ENCODE data around the gene CGGBP1.
A peak's percentile ranks its signal among the peaks of the same experiment; 100 is the strongest.
"Not testable (repeated sequence)": the region's sequence is repeated elsewhere in the genome, so short reads cannot be mapped to it uniquely, and the experiment has no call there.

The CGGBP1 gene

DNA sequence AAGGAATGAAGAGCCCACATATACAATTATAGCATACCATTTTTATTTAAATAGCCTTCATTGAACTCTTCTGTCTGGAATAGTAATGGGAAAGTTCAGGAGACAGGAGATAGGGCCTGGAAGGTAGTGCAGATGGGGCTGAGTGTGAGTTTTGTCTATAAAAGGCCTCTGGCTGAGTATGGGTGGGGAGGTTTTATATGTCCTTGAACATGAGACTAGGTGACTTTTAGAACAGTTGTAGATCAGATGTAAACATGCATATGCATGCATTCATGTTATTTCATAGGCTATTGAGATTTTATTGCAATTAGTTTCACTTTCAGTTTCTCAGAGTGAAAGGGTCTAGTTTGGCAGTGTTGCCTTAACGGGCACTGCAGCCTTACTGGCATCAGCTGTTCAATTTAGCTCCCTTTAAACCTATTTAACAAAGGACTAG, 27.1 kb downstream of the CGGBP1 start:
- TF ChIP-seq, protein P1, sequence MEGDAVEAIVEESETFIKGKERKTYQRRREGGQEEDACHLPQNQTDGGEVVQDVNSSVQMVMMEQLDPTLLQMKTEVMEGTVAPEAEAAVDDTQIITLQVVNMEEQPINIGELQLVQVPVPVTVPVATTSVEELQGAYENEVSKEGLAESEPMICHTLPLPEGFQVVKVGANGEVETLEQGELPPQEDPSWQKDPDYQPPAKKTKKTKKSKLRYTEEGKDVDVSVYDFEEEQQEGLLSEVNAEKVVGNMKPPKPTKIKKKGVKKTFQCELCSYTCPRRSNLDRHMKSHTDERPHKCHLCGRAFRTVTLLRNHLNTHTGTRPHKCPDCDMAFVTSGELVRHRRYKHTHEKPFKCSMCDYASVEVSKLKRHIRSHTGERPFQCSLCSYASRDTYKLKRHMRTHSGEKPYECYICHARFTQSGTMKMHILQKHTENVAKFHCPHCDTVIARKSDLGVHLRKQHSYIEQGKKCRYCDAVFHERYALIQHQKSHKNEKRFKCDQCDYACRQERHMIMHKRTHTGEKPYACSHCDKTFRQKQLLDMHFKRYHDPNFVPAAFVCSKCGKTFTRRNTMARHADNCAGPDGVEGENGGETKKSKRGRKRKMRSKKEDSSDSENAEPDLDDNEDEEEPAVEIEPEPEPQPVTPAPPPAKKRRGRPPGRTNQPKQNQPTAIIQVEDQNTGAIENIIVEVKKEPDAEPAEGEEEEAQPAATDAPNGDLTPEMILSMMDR (IDR thresholded peaks at IDR 0.05; ENCODE audit: insufficient read depth, low read depth, low read length, missing control alignments), result no peak
- peak; percentile 53 for DNase-seq (ENCODE audit: low read depth)
- peak overlapping the region; percentile 39 for H3K4me3 ChIP-seq (ENCODE audit: low read depth, low read length)

DNA sequence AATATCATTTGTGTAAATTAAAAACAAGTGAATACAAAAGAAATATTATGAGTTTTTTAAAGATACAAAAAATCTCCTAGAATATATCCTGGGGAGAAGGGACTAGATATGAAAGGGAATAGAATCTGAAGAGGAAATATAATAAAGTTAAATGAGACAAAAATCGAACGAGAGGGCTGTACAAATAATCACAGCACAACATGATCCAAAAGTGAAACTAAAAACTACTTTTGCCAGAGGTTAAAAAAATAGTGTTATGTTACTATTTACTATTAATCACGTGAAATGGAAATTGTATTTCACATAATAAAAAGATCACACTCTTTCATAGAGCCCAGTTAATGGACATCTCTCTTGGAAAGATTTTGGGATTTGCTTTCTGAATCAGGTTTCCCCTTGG, 28.6 kb downstream of the CGGBP1 start:
- no peak for DNase-seq (ENCODE audit: low read depth)
- H3K4me3 ChIP-seq (ENCODE audit: low read depth, low read length), result no peak overlapping the region
- TF ChIP-seq, protein P1 (IDR thresholded peaks at IDR 0.05; ENCODE audit: insufficient read depth, low read depth, low read length, missing control alignments), result no peak

DNA sequence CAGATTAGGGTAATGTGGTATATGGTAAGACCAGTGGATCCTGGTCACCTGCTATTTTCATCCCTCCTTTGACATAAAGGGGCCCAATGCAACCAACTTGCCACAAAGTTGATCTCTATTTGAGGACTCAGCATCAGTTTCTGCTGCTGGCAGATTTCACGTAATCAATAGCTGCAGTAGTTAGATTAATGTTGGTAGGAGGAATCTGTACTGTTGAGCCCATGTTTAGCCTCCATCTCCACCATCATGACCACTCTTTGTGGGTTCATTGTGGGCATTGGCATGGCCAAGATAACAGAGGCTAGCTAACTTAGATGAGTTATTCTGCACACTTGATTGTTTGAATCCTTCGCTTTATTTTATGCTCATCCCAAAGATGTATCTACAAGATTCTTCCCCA, 29.9 kb downstream of the CGGBP1 start:
- TF ChIP-seq, protein P1 (IDR thresholded peaks at IDR 0.05; ENCODE audit: insufficient read depth, low read depth, low read length, missing control alignments), result no peak
- H3K4me3 ChIP-seq (ENCODE audit: low read depth, low read length), result no peak overlapping the region
- DNase-seq (ENCODE audit: low read depth), result no peak

DNA sequence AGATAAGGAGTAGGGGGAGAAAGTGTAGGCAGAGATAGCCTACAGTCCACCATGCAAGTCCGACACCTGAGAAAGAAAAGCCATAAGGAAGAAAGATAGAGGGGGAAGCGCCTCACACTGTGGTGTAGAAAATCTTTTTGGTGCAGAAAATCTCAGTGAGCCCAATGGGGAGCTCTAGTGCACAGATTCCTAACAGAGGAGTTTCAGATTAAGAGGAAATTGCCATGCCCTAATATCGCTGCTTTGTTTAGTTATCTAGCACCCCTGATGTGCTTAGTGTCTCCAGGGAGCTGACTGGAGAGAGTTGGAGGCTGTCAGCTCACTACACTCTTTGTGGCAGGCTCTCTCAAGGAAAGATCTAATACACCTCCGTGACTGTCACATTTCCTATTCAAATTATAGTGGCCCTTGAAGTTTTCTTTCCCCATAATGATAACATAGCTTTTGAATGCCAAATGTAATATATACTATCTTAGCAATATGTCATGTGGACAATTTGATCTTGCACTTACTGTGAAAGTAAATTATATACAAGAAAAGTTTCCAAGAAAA, 33.7 kb downstream of the CGGBP1 start:
- no peak overlapping the region for H3K4me3 ChIP-seq (ENCODE audit: low read depth, low read length)

DNA sequence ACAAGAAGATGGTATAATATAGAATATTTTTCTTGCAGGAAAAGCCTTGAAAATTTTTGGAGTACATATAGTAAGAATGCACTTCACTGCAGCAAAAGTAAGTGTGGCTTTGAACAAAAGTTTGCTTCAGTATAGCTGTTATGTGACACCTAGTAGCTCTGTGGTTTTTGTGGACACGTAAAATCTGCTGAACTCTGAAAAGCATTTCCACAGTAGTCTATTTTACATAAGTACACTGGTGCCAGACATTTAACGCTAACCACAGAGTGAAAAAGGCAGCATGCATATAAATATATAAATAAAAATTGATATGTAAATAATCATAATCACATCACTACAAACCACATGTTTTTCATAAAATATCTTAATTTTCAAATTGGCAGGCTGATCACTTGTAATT, 39.8 kb downstream of the CGGBP1 start:
- DNase-seq (ENCODE audit: low read depth), result peak; percentile 54
- TF ChIP-seq, protein P1 (IDR thresholded peaks at IDR 0.05; ENCODE audit: insufficient read depth, low read depth, low read length, missing control alignments), result no peak
- H3K4me3 ChIP-seq (ENCODE audit: low read depth, low read length), result no peak overlapping the region

More for the DNA sequence above, 33.7 kb downstream of the CGGBP1 start:
- DNase-seq (ENCODE audit: low read depth), result no peak
- TF ChIP-seq, protein P1 (IDR thresholded peaks at IDR 0.05; ENCODE audit: insufficient read depth, low read depth, low read length, missing control alignments), result no peak

DNA sequence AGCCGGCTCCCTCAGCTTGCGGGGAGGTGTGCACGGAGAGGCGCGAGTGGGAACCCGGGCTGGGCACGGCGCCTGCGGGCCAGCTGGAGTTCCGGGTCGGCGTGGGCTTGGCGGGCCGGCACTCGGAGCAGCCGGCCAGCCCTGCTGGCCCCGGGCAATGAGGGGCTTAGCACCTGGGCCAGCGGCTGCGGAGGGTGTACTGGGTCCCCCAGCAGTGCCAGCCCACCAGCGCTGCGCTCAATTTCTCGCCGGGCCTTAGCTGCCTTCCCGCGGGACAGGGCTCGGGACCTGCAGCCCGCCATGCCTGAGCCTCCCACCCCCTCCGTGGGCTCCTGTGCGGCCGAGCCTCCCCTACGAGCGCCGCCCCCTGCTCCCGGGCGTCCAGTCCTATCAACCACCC, 43.1 kb downstream of the CGGBP1 start:
- DNase-seq (ENCODE audit: low read depth); H3K4me3 ChIP-seq (ENCODE audit: low read depth, low read length): not testable (repeated sequence)

DNA sequence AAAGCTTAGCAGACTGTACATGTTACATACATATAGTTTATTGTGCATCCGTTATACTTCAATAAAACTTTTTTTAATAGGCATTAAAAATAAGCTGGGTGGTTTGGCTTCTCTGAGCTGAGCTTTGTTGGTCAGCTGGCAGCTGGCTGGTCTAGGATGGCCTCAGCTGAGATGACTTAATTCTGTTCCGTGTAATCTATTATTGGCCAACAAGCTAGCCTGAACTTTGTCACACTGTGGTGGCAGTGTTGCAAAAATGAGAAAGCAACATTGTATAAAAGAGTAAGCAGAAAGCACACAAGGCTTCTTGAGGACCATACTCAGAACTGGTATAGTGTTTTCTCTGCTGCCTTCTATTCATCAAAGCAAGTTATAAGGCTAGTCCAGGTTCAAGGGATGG, 45.2 kb downstream of the CGGBP1 start:
- no peak overlapping the region for H3K4me3 ChIP-seq (ENCODE audit: low read depth, low read length)
- TF ChIP-seq, protein P1 (IDR thresholded peaks at IDR 0.05; ENCODE audit: insufficient read depth, low read depth, low read length, missing control alignments), result no peak
- DNase-seq (ENCODE audit: low read depth), result no peak

All from GM12865 (cell line).